ENCODE data around the gene DHDDS. TPM values are rescaled to one million over a fixed set of nuclear protein-coding genes. Genes with fewer than 3 reads are reported as not detected.

The DHDDS gene
- total RNA-seq, 1 experiment from 2014 or later = 56.7 TPM

DNA sequence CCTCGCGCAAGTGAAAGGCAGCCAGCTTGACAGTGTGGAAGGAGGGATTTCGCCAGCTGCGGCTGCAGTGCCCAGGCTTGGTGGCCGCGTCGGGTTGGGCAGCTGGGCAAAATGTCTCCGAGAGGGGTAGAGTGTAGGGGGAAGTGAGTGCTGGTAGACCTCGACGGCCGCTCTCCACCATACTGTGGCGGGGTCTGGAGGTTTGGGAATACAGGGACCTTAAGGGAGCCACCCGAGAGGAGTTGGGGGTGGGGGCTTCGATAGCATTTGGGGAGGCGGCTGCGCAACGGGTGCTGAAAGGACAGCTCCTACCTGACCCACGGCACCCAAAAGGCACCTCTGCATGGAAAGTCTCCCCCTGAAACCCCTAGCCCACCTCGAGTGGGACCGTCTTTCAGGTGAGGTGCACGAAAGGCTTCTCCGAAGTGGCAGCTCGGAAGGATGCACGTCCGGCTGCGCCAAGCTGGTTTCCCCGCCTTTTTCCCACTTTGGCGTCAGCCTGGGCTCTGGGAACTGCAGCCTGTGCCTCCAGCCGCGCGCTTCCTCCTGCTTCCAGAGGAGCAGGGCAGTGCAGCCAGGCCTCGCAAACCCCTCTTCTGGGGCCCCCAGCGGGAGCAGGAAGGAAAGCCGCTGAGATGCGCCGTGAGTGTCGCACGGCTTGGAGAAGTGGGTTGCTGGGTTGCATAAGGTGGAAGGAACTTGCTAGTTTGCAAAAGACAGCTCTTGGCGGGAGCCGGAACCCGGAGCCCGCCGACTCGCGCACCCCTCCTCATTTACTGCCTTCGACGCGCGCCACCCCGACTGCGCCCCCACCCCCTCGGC, 39.6 kb downstream of the DHDDS start:
- H3K27ac ChIP-seq (ENCODE audit: low read length) = peak overlapping the region; percentile 69
- ATAC-seq (peak; percentile 69), DNase-seq (ENCODE audit: low read depth, low spot score) (peak; percentile 35)
- TF ChIP-seq REST (IDR thresholded peaks at IDR 0.05; ENCODE audit: insufficient read depth in 1 of 2, low read depth in 2 of 2, low read length in 1 of 2) (peak; percentile 90 to 93), TCF7L2 (IDR thresholded peaks at IDR 0.05; ENCODE audit: low read depth, low read length) (no peak), SIN3A (IDR thresholded peaks at IDR 0.05; ENCODE audit: borderline replicate concordance, insufficient read depth, low read depth, low read length) (0 out of 2 replicates have a peak, but pooled peaks have one; percentile 58)
- no TSS peak for BruUV-seq (replicated peaks)
- CTCF ChIA-PET = interaction anchor here (0.6 kb wide), 2 partner anchors 27 to 68 kb away, joined by 3 to 4 read pairs; no protein-coding TSS in a partner anchor
- H3K27me3 ChIP-seq (ENCODE audit: control insufficient read depth, insufficient read depth, low read length) = no peaks in the 10 kb centered on the region
- intact Hi-C loops (cut with micrococcal nuclease; ENCODE audit: unreplicated experiment) = loop anchor here (10.0 kb wide), 1 partner anchor 63 kb away; no protein-coding TSS in a partner anchor
- no peaks in the 10 kb centered on the region for H3K9me3 ChIP-seq (ENCODE audit: control insufficient read depth, insufficient read depth, low read depth, low read length)
- H3K36me3 ChIP-seq (ENCODE audit: control insufficient read depth, insufficient read depth, low read length) = peaks cover 28% of the 10 kb centered on the region
- H3K4me1 ChIP-seq (ENCODE audit: control insufficient read depth, insufficient read depth, low read length) = peaks cover 21% of the 10 kb centered on the region
- POLR2A ChIA-PET = no interaction called here
- in situ Hi-C loops (cut with HindIII; ENCODE audit: low pct_unique_long_range_greater_than_20kb, low sequenced_read_pairs) = no loop called here
- H3K4me3 ChIP-seq (ENCODE audit: low read depth in 2 of 2, low read length in 2 of 2) = peak overlapping the region; percentile 81 to 83

DNA sequence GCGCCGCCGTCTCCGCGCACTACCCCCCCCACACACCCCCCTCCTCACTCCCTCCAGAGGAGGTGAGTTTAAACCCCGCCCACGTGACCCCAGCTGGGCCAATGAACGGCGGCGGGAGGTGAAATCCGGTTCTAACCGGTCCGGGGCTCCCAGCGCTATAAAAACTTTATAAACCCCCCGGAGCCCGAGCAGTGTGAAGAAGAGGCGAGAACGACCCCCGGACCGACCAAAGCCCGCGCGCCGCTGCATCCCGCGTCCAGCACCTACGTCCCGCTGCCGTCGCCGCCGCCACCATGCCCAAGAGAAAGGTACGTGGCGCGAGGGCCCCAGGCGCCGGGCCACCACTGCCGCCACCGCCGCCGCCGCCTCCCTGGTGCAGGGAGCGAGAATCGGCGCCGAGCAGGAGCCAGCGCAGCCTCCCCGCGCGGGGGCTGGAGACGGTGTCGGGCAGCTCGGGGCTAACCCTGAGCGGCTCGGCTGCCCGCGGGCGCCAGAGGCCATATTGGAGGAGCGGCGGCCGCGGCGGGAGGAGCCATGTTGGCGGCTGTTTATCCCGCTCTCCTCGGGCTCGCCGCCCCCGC, 40.3 kb downstream of the DHDDS start, which contains the start of gene HMGN2:
Gene HMGN2 (plus strand): TSS at position 121 of the 581 bp plus-strand sequence. CDS start 173 bp downstream, at position 294.
- Histone ChIP-seq H3K9me3 (ENCODE audit: control insufficient read depth, insufficient read depth, low read depth, low read length) (no peaks in the 10 kb centered on the region), H3K4me3 (ENCODE audit: low read depth in 2 of 2, low read length in 2 of 2) (peak within 1 kb of the TSS; percentile 81 to 83), H3K27me3 (ENCODE audit: control insufficient read depth, insufficient read depth, low read length) (no peaks in the 10 kb centered on the region), H3K36me3 (ENCODE audit: control insufficient read depth, insufficient read depth, low read length) (peaks cover 31% of the 10 kb centered on the region), H3K4me1 (ENCODE audit: control insufficient read depth, insufficient read depth, low read length) (peaks cover 21% of the 10 kb centered on the region), H3K27ac (ENCODE audit: low read length) (peak within 1 kb of the TSS; percentile 86)
- in situ Hi-C loops (cut with HindIII; ENCODE audit: low pct_unique_long_range_greater_than_20kb, low sequenced_read_pairs) (no loop called here), intact Hi-C loops (cut with micrococcal nuclease; ENCODE audit: unreplicated experiment) (loop anchor here (10.0 kb wide), 1 partner anchor 62 kb away; no protein-coding TSS in a partner anchor)
- POLR2A ChIA-PET = no interaction called here
- peak; percentile 43 for DNase-seq (ENCODE audit: low read depth, low spot score)
- CTCF ChIA-PET = no interaction called here
- BruUV-seq (replicated peaks) = no TSS peak
- peak; percentile 80 for ATAC-seq
- TF ChIP-seq REST (IDR thresholded peaks at IDR 0.05; ENCODE audit: insufficient read depth in 1 of 2, low read depth in 2 of 2, low read length in 1 of 2) (no peak), SIN3A (IDR thresholded peaks at IDR 0.05; ENCODE audit: borderline replicate concordance, insufficient read depth, low read depth, low read length) (0 out of 2 replicates have a peak, but pooled peaks have one; percentile 5), POLR2AphosphoS5 (IDR thresholded peaks at IDR 0.05; ENCODE audit: low read depth, low read length) (peak; percentile 92), TCF7L2 (IDR thresholded peaks at IDR 0.05; ENCODE audit: low read depth, low read length) (no peak)
- TF ChIP-seq, protein P1, sequence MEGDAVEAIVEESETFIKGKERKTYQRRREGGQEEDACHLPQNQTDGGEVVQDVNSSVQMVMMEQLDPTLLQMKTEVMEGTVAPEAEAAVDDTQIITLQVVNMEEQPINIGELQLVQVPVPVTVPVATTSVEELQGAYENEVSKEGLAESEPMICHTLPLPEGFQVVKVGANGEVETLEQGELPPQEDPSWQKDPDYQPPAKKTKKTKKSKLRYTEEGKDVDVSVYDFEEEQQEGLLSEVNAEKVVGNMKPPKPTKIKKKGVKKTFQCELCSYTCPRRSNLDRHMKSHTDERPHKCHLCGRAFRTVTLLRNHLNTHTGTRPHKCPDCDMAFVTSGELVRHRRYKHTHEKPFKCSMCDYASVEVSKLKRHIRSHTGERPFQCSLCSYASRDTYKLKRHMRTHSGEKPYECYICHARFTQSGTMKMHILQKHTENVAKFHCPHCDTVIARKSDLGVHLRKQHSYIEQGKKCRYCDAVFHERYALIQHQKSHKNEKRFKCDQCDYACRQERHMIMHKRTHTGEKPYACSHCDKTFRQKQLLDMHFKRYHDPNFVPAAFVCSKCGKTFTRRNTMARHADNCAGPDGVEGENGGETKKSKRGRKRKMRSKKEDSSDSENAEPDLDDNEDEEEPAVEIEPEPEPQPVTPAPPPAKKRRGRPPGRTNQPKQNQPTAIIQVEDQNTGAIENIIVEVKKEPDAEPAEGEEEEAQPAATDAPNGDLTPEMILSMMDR (IDR thresholded peaks at IDR 0.05) = no peak
